GM19467 (cell line): ENCODE data around the gene CAPN10.

Source experiments
- ATAC-seq: cut with Tn5 transposase; IDR thresholded peaks from one replicate; pipeline ENCODE4 v1.9.1; 2021; ENCODE audit warnings: mild to moderate bottlenecking, moderate library complexity; ENCODE audit not compliant: unreplicated experiment

Gene CAPN10

DNA sequence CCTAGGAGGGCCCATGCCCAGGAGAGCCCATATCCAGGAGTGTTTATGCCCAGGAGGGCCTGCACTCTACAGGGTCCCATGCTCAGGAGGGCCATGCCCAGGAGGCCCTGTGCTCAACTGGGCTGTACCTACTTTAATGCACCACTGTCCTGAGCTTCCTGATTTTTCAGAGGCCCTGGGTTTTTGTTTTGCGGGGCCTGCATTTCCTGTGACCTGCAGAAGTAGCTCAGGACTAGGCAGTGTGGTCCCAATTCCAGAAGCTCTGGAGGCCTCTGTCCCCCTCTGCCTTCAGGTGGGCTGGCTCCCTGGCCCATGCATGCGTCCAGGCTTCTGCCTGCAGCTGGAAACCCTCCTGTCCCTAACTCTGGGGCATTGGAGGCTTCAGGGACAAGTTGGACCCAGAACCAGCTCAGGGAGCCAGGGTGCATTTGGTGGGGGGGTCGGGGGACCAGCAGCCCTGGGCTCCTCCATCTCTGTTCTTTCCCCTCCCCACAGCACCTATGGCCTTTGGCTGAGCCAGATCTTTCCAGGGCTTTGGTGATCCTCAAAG lies 49.5 kb downstream of the CAPN10 start:
- no peak for ATAC-seq

GRCh38 chr2:240636563-240637115 lies 50.1 kb downstream of the CAPN10 start:
- ATAC-seq: no peak

- ATAC-seq: no peak
Measured at GRCh38 chr2:240637116-240637900, 50.8 kb downstream of the CAPN10 start.

GRCh38 chr2:240637901-240638345 lies 51.4 kb downstream of the CAPN10 start:
- no peak for ATAC-seq

DNA sequence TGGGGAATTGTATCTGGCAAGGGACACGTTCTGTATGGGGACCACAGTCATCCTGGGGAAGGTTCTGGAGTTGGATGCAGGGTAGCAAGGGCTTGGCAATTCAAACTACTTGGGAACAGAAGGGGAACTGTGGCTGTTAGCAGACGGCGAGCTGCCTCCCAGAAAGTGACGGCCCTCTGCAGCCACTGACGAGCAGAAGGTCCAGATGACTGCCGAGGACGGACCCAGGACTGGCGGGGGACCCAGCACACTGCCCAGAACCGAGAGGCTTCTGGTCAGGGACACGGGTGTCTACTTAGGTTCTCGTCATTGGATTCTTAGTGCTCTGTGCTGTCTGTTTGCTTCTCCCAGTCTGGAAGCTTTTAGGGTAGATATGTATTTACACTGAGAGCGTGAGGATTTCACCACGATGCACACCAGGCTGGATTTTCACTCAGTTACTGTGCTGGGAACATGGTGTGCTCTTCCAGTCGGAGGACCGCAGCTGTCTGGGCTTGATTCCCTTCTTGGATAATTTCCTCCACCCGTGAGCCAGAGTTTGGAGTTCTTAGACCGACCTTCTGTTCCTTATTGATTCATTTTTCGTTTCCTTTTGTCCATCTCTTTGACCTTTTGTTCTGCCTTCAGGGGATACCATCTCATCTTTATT lies 52.1 kb downstream of the CAPN10 start:
- no peak for ATAC-seq

DNA sequence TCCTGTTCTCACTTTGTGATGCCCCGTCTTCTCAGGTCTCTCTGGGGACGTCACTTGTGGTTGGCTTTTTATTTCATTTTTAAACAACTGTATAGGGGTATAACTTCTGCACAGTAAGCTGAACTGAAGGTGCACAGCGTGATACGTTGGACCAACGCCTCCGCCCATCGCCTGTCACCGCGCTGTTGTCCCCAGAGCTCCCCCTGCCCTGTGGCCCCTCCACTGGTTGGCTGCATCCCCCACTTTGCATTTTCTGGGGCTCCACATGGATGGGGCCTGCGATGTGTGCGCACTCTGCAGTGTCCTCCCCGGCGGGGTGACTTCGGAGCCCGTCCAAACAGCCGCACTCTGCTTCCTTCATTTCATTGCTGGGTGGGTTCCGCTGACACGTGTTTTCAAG lies 53.0 kb downstream of the CAPN10 start:
- no peak for ATAC-seq

- no peak for ATAC-seq
Measured at GRCh38 chr2:240640939-240641338, 54.4 kb downstream of the CAPN10 start.

DNA sequence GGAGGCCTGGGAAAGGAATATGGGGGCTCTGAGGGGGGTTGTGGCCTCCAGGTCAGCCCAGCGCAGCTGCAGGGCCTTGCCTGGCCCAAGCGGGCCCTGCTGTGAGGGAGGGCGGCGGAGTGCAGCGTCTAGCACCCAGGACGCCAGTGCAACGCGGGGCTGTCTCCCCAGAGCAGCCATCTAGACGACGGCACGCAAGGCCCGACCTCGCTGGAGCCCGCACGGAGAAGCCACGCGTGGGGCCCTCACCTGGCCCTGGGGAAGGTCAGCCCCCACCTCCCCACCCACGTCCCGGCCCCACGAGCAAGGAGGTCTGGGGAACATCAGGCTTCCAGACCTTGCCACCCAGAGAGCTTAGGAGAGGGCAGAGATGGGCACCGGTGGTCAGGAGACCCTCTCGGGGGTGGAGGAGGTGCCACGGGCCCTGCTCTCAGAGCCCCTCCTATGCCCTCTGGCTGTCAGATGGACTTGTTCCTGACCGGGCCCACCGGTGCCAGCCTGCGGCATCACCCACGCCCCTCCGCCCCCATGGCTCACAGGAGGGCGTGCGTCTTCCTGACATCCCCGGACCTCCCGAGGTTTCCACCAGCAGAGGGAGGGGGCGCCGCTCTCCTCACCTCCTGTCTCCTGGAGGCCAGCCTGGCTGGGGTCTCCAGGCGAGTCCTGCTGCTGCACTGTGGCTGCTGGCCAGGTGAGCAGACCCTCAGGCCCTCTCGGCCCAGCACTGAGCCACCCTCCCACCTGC lies 55.7 kb downstream of the CAPN10 start:
- ATAC-seq: no peak

DNA sequence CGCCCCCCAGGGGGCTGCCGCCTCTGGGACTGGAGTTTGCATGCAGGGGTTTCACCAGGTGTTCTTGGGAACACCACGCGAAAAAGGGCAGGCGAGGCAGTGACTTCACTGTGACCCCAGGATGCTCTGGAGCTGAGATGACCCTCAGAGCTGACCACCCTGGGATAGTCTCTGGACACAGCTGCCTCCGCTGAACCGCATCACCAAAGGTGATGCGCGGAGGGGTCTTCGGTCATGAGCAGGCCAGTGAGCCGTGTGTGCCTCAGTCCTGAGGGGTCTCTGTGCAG lies 56.2 kb downstream of the CAPN10 start:
- no peak for ATAC-seq

- no peak for ATAC-seq
Measured at GRCh38 chr2:240643093-240643810, 56.7 kb downstream of the CAPN10 start.

DNA sequence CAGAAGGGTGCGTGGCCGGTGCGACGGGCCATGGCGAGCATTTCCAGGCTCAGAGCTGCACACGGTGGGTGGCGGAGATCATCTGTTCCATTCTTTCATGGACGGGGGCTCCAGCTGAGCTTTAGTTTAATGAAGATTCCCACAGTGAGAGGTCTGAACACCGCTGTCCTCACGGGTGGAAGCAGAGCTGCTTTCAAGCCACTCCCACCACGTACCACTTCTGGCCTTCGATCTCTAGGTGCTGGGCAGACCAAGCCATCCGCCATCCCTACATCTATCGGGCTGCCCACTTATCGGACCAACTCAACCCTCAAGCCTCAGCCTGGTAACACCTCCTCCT lies 57.2 kb downstream of the CAPN10 start:
- ATAC-seq: no peak

GRCh38 chr2:240644171-240644651 lies 57.7 kb downstream of the CAPN10 start:
- ATAC-seq: no peak

GRCh38 chr2:240644859-240645301 lies 58.3 kb downstream of the CAPN10 start:
- ATAC-seq: no peak

DNA sequence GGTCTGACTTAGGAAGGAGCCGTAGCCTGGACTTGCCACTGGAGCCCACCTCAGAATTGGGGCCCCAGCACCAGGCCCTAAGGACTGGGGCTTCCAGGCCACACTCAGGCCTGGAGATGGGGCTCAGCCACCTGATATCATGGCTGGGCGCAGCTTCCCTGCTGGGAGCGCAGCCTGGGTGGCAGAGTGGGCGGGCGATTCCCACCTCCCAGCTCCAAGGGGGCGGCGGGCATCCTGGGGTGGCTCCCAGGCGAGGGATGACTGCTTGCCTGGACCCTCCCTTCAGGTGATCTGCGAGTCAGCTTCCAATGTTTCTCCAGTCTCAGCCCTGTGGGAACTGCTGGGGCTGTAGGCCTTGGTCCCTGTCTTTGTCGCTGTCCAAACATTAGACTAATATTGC lies 58.8 kb downstream of the CAPN10 start:
- no peak for ATAC-seq

DNA sequence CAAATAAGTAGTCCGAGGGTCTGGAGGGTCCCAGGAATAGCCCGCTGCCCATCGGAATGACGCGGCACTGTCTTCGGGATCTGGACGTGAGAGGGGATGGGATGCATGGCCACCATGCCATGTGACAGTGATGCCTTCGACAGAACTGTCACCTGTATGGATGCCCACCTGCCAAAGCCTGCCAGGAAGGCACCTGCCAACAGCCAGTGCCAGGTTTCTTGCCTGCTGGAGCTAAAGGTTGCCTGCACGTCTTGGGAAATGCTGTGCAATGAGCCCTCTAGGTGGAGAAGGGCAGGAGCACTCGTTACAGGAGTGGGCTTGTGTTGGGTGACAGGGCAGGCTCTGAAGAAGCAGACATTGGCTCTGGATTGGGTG lies 59.3 kb downstream of the CAPN10 start:
- ATAC-seq: no peak

DNA sequence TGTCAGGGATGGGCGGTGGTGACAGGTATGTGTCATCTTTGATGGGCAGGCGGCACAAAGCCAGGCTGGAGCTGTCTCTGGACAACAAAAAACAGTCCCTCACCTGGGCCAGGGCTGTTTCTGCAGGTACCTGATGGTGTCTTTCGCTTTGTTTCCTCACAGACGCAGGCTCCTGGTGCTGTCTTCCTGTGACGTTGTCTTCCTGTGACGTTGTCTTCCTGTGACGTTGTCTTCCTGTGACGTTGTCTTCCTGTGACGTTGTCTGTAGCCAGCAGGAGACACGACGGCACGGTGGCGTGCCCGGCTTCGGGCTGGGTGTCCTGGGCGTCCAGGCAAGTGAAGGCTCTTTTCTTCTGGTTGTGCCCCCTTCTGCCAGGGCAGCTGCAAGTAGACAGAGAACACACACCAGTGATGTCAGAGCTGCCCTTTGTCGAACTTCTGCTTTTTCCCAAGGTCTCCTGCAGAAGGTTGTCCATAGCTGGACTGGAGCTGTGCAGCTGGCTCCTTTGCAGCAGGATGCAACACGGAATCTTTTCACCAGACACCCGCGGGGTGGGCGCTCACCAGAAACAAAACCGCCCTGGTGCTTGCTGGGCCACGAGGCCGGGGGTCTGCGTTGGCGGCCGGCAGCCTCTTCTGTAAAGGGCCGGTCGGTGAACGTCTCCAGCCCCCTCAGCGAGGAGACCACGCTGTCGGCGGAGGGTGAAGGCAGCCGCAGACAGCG lies 59.8 kb downstream of the CAPN10 start:
- no peak for ATAC-seq

DNA sequence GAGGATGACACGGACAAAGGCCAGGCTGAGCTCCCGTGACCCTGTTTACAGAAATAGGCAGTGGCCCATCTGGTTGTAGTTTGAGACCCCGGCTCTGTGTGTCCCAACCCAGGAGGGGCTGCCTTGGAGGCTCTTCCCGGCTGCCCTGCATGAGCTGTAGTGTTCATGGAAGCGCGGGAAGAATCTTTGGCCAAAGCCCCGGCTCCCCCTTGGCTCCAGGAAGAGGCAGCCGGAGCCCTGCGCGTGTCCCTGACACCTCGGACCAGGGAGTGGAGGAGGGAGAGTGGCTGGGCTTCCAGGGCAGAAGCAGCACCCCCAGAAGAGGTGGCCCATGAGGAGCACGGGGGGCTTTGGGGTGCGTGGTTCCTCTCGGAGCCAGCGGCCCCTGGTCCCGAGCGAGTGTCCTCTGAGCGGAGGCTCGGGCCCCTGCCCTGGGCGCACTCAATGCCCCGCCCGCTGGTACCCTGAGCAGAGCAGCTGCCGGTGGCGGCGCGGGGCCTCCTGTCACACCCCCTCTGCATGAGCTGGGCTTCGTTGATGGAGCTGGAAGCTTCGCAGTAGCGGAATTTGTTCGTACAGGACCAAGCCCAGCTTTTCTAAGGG lies 60.5 kb downstream of the CAPN10 start:
- no peak for ATAC-seq

DNA sequence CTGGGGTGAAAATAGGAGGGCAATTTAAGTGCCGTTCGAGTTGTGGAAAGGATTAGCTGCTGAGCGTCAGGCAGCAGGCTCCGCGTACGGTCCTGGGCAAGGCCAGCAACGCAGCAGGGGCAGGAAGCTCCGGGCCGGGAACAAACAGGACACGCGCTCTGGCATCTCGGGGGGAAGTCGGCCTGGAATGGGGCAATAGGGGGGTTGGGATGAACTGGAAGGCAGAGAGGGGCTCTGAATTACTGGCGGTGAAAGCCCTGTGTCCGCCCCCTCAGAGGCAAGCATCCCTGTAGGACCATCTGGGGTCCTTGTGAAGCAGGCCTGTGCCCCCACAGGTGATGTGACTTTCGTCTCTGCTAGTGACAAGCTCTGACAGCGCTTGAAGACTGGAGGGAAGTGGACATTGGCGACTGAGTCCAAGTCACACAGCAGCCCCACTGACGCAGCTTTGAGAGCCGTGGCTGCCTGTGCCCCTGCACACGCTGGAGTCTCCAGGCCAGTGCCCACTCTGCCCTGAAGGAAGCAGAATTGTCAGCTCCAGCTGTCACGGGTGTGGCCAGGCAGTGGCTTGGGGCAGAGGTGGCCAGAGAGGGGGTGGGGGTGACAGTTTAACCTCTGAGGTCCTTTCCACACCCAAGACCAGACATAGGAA lies 61.1 kb downstream of the CAPN10 start:
- no peak for ATAC-seq

- no peak for ATAC-seq
Measured at GRCh38 chr2:240648155-240648649, 61.7 kb downstream of the CAPN10 start.
